Smooth muscle cell (in vitro differentiated cells): ENCODE measurements around the gene ARHGAP26. TPM values are rescaled to one million over a fixed set of nuclear protein-coding genes. Genes with fewer than 3 reads are reported as not detected.
A peak's percentile ranks its signal among the peaks of the same experiment; 100 is the strongest.

Experiments
- DNase-seq: peaks from one replicate; lab custom pipeline; 2025; ENCODE audit not compliant: unreplicated experiment; lab: John Stamatoyannopoulos, UW
- H2AFZ ChIP-seq: fragments of 200-600 bp; sonication (generic); 2 replicates; pipeline ENCODE4 v1.6.0; 2016; ENCODE audit warnings: antibody characterized with exemption, low read depth, mild to moderate bottlenecking
- H3F3A ChIP-seq: fragments of 200-600 bp; sonication (generic); 2 replicates; pipeline ENCODE4 v1.6.0; 2017; ENCODE audit warnings: antibody characterized with exemption, low read depth
- H3K27ac ChIP-seq: fragments of 200-600 bp; sonication (generic); 2 replicates; pipeline ENCODE4 v1.5.1; 2016; ENCODE audit warnings: low read depth, mild to moderate bottlenecking
- H3K27me3 ChIP-seq: fragments of 200-600 bp; sonication (generic); 2 replicates; pipeline ENCODE4 v1.6.1; 2016; ENCODE audit warnings: low read depth, mild to moderate bottlenecking
- H3K36me3 ChIP-seq: fragments of 200-600 bp; sonication (generic); 2 replicates; pipeline ENCODE4 v1.5.1; 2016; ENCODE audit warnings: low read depth
- H3K4me1 ChIP-seq: fragments of 200-600 bp; sonication (generic); 2 replicates; pipeline ENCODE4 v1.5.1; 2016; ENCODE audit warnings: low read depth
- H3K4me2 ChIP-seq: fragments of 200-600 bp; sonication (generic); 2 replicates; pipeline ENCODE4 v1.6.0; 2016; ENCODE audit warnings: mild to moderate bottlenecking
- H3K4me3 ChIP-seq: fragments of 200-600 bp; sonication (generic); 2 replicates; pipeline ENCODE4 v1.5.1; 2016; ENCODE audit warnings: mild to moderate bottlenecking
- H3K79me2 ChIP-seq: fragments of 200-600 bp; sonication (generic); 2 replicates; pipeline ENCODE4 v1.6.0; 2016; ENCODE audit warnings: low read depth, mild to moderate bottlenecking
- H3K9ac ChIP-seq: fragments of 200-600 bp; sonication (generic); 2 replicates; pipeline ENCODE4 v1.6.0; 2016; ENCODE audit warnings: low read depth
- H3K9me3 ChIP-seq: fragments of 200-600 bp; sonication (generic); replicated peaks from 2 replicates; pipeline ENCODE4 v1.5.1; 2016; ENCODE audit warnings: low read depth
- H4K20me1 ChIP-seq: fragments of 200-600 bp; sonication (generic); 2 replicates; pipeline ENCODE4 v1.6.0; 2016; ENCODE audit warnings: low read depth
- WGBS: methylation state at CpG from one replicate; pipeline ENCODE4 v1.1.7; 2016; ENCODE audit warnings: low lambda C conversion rate; 5-methylcytosine and 5-hydroxymethylcytosine counted together
- polyA plus RNA-seq: library from polyadenylated mRNA; unstranded; fragments of >200 nt; fragmentation: Nextera tagmentation; extraction: Ambion mirVana; gene quantifications from 2 replicates; pipeline ENCODE4 v1.2.1, GENCODE V29; 2016
- total RNA-seq: library from RNA; depleted of rRNA; stranded (reverse); fragments of >200 nt; gene quantifications from 2 replicates; pipeline ENCODE4 v1.2.3, GENCODE V29; 2014
- TF ChIP-seq, protein P1 (sequence below): fragments of 200-600 bp; sonication (generic); IDR thresholded peaks from 2 replicates; pipeline ENCODE4 v1.5.1; 2017; ENCODE audit warnings: borderline replicate concordance, mild to moderate bottlenecking, antibody characterized with exemption; ENCODE audit not compliant: insufficient read depth, poor library complexity, severe bottlenecking

Gene ARHGAP26
- total and polyA plus RNA-seq, 2 experiments from 2014 or later: 2.2 to 5.1 TPM

DNA sequence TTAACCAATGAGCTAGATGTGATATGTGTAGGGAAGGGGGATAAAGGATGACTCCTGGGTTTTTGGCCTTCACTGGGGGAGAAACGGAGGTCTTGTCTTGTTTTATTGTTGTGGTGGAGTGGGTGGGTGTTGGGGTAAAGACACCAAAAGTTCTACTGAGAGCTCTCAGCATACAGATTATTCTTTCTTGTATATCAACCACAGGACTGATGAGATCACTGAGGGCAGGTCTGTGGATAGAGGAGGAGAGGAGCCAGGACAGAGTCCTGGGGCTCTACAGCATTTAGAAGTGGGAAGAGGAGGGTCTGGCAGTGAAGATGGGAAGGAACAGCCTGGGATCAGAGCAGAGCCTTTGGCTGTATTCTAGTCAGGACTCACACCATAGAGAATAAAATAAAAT, 310.8 kb downstream of the ARHGAP26 start:
- no peak overlapping the region for H3K4me2 ChIP-seq
- TF ChIP-seq, protein P1, sequence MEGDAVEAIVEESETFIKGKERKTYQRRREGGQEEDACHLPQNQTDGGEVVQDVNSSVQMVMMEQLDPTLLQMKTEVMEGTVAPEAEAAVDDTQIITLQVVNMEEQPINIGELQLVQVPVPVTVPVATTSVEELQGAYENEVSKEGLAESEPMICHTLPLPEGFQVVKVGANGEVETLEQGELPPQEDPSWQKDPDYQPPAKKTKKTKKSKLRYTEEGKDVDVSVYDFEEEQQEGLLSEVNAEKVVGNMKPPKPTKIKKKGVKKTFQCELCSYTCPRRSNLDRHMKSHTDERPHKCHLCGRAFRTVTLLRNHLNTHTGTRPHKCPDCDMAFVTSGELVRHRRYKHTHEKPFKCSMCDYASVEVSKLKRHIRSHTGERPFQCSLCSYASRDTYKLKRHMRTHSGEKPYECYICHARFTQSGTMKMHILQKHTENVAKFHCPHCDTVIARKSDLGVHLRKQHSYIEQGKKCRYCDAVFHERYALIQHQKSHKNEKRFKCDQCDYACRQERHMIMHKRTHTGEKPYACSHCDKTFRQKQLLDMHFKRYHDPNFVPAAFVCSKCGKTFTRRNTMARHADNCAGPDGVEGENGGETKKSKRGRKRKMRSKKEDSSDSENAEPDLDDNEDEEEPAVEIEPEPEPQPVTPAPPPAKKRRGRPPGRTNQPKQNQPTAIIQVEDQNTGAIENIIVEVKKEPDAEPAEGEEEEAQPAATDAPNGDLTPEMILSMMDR: no peak
- WGBS: 62% methylated on average over 1 of the region's 1 CpG
- H3K36me3 ChIP-seq: no peaks in the 10 kb centered on the region
- H3K4me3 ChIP-seq: no peak overlapping the region
- H3F3A ChIP-seq: peaks cover 10% of the 10 kb centered on the region
- no peaks in the 10 kb centered on the region for H4K20me1 ChIP-seq
- no peak overlapping the region for H3K9ac ChIP-seq
- H3K27me3 ChIP-seq: no peaks in the 10 kb centered on the region
- H2AFZ ChIP-seq: no peak overlapping the region
- H3K79me2 ChIP-seq: no peaks in the 10 kb centered on the region
- no peak for DNase-seq
- no peaks in the 10 kb centered on the region for H3K9me3 ChIP-seq
- no peak overlapping the region for H3K27ac ChIP-seq
- peaks cover 3% of the 10 kb centered on the region for H3K4me1 ChIP-seq

DNA sequence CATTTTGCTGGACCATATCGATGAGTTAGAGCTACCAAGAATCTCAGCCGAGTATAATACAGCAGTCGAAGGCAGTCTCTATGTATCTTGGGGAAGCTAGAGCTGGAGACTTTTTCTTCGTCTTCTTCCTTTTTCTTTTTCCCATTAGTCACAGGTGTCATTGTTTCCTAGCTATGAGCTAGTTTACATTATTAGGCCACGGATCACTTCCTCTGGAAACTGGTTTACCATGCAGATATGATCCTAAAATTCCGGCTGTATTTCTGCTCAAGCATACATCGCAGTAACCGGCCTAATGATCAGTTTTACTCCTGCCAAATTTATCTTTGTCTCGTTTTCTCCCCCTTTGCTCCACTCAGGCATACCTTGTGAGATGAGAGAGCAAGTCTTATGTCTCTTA, 312.8 kb downstream of the ARHGAP26 start:
- no peak for DNase-seq
- TF ChIP-seq, protein P1: no peak
- peaks cover 13% of the 10 kb centered on the region for H3K4me1 ChIP-seq
- no peak overlapping the region for H3K4me2 ChIP-seq
- H3K4me3 ChIP-seq: no peak overlapping the region
- WGBS: 87% methylated on average over 9 of the region's 9 CpGs
- H2AFZ ChIP-seq: no peak overlapping the region
- no peak overlapping the region for H3K9ac ChIP-seq
- no peaks in the 10 kb centered on the region for H3K9me3 ChIP-seq
- no peaks in the 10 kb centered on the region for H4K20me1 ChIP-seq
- no peaks in the 10 kb centered on the region for H3K27me3 ChIP-seq
- H3K79me2 ChIP-seq: no peaks in the 10 kb centered on the region
- no peak overlapping the region for H3K27ac ChIP-seq
- peaks cover 23% of the 10 kb centered on the region for H3F3A ChIP-seq
- H3K36me3 ChIP-seq: no peaks in the 10 kb centered on the region

DNA sequence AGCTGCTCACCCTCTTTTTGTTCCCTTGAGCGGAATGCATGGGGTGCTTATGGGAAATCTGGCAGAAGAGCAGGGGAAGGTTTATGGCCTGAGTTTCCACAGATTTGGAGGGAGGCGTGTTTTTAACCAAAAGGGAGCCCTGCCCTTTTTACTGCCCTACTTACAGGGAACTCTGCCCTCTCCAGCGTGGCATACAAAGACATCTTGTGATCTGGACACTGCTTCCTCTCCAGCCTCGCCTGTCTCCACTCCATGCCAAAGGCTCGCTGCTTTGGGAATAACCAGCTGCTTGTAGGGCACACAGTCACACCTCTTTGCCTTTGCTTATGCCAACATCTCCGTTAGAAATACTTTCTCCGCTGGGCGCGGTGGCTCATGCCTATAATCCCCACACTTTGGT, 314.2 kb downstream of the ARHGAP26 start:
- Histone ChIP-seq H3K4me1 (peaks cover 13% of the 10 kb centered on the region), H3K36me3 (no peaks in the 10 kb centered on the region), H3F3A (peaks cover 18% of the 10 kb centered on the region), H3K27ac (no peak overlapping the region), H3K9me3 (no peaks in the 10 kb centered on the region), H2AFZ (no peak overlapping the region), H3K9ac (no peak overlapping the region), H3K4me3 (no peak overlapping the region), H4K20me1 (no peaks in the 10 kb centered on the region), H3K27me3 (no peaks in the 10 kb centered on the region), H3K4me2 (no peak overlapping the region), H3K79me2 (no peaks in the 10 kb centered on the region)
- WGBS: 98% methylated on average over 9 of the region's 9 CpGs
- no peak for DNase-seq
- TF ChIP-seq, protein P1: no peak

DNA sequence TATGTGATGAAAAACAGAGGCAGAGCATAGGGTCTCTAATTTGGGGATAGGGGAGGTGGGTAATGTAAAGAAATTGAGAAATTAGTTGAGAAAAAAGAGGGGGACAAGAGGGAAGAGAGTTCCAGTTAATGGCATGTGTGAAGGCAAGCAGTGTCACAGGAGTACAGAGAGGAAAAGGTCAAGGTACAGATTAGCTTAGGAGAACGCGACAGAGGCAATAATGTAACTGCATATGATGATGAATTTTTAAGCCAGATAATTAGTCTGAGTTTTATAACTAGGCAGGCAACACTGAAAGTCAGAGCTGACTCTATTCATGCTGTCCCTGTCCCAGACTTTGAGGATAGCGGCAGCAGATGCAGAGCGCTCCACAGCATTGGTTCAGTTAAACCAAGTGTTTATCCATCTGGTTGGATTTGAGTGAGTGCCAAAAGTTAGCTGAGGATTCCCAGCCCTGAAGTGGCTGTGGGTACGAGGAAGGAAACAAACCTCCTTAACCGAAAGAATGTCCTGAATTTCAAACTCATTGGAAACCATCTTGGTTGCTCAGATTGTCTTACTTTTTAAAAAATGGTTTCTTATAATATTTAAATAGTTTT, 315.2 kb downstream of the ARHGAP26 start:
- H3K27ac ChIP-seq: peak overlapping the region; percentile 58
- WGBS: 44% methylated on average over 6 of the region's 6 CpGs

More for the DNA sequence above, 315.2 kb downstream of the ARHGAP26 start:
- Histone ChIP-seq H3K9ac (no peak overlapping the region), H3K9me3 (no peaks in the 10 kb centered on the region), H3K36me3 (no peaks in the 10 kb centered on the region), H3K4me2 (peak overlapping the region; percentile 66), H4K20me1 (no peaks in the 10 kb centered on the region), H3K79me2 (no peaks in the 10 kb centered on the region), H3F3A (peaks cover 18% of the 10 kb centered on the region), H3K4me1 (peaks cover 13% of the 10 kb centered on the region), H3K4me3 (no peak overlapping the region), H2AFZ (no peak overlapping the region), H3K27me3 (no peaks in the 10 kb centered on the region)
- TF ChIP-seq, protein P1: no peak
- DNase-seq: no peak
